Adrenal gland (tissue), 5 donors: ENCODE results near the gene MAP2K6.

ENCODE experiments used
- CTCF ChIP-seq, 6 experiments: fragments of 450-650 bp in 4 of 6; fragments of 200-600 bp in 2 of 6; sonication (generic) in 1 of 6; IDR thresholded peaks; 1 replicate in 5 of 6; 2 replicates in 1 of 6; pipeline versions ENCODE4 v1.5.1 to v1.8.0; 2016 to 2021; ENCODE audit warnings: antibody characterized with exemption in 6 of 6, mild to moderate bottlenecking in 2 of 6, moderate library complexity in 1 of 6
- POLR2A ChIP-seq, 2 donors: fragments of 450-650 bp; IDR thresholded peaks; one replicate each; pipeline ENCODE4 v1.6.1; 2017; ENCODE audit warnings: antibody characterized with exemption in 2 of 2, mild to moderate bottlenecking in 2 of 2, moderate library complexity in 1 of 2
- donor health status: DM: no; HTN: no; CAD: no.

- no peak for TF ChIP-seq POLR2A (IDR thresholded peaks at IDR 0.05)
- no peak for TF ChIP-seq CTCF (IDR thresholded peaks at IDR 0.05)
Measured at GRCh38 chr17:69404399-69404798, 10.1 kb upstream of the MAP2K6 start.
